Large intestine (tissue), 3 donors: ENCODE measurements around the gene SLC38A9. TPM values are rescaled to one million over a fixed set of nuclear protein-coding genes. Genes with fewer than 3 reads are reported as not detected.
A peak's percentile ranks its signal among the peaks of the same experiment; 100 is the strongest.
"Not testable (repeated sequence)": the region's sequence is repeated elsewhere in the genome, so short reads cannot be mapped to it uniquely, and the experiment has no call there.

ENCODE experiments used
- DNase-seq, 2 donors: peaks; one replicate each; pipeline versions ENCODE4 v3.0.0 to v3.0.0-alpha.2; 2013
- H3K27ac ChIP-seq: one replicate; pipeline ENCODE4 v1.5.1; 2013; ENCODE audit warnings: low read length
- H3K27me3 ChIP-seq: 2 replicates; pipeline ENCODE4 v1.6.1; 2013; ENCODE audit warnings: low read length; ENCODE audit not compliant: control insufficient read depth, insufficient read depth
- H3K36me3 ChIP-seq: 2 replicates; pipeline ENCODE4 v1.6.1; 2013; ENCODE audit warnings: low read length; ENCODE audit not compliant: control insufficient read depth, insufficient read depth
- H3K4me1 ChIP-seq: one replicate; pipeline ENCODE4 v1.6.1; 2013; ENCODE audit warnings: low read length; ENCODE audit not compliant: control insufficient read depth, insufficient read depth
- H3K4me3 ChIP-seq: one replicate; pipeline ENCODE4 v1.5.1; 2013; ENCODE audit warnings: low read length
- H3K9me3 ChIP-seq: one replicate; pipeline ENCODE4 v1.6.1; 2013; ENCODE audit warnings: mild to moderate bottlenecking, low read depth, low read length, moderate library complexity; ENCODE audit not compliant: control insufficient read depth
- WGBS: methylation state at CpG from one replicate; pipeline ENCODE4 v1.1.5; 2013; ENCODE audit warnings: low lambda C conversion rate; ENCODE audit not compliant: insufficient coverage; 5-methylcytosine and 5-hydroxymethylcytosine counted together
- polyA plus RNA-seq: library from polyadenylated mRNA; unstranded; fragments of 120-200 nt; gene quantifications from one replicate; pipeline ENCODE4 v1.2.1, GENCODE V29; 2013

The SLC38A9 gene
- polyA plus RNA-seq, 1 donor = 25.9 TPM

- no peaks in the 10 kb centered on the region for H3K4me1 ChIP-seq
- H3K27me3 ChIP-seq = no peaks in the 10 kb centered on the region
- no peaks in the 10 kb centered on the region for H3K36me3 ChIP-seq
- no peak for DNase-seq
- H3K4me3 ChIP-seq = no peak overlapping the region
- WGBS = no CpG with 5 or more reads among the region's 1 CpG
- no peak overlapping the region for H3K27ac ChIP-seq
- H3K9me3 ChIP-seq = peaks cover 6% of the 10 kb centered on the region
Observed at GRCh38 chr5:55734658-55735057, 22.5 kb upstream of the SLC38A9 start.

- no peaks in the 10 kb centered on the region for H3K36me3 ChIP-seq
- peaks cover under 1% of the 10 kb centered on the region for H3K9me3 ChIP-seq
- H3K27ac ChIP-seq = no peak overlapping the region
- no peaks in the 10 kb centered on the region for H3K4me1 ChIP-seq
- DNase-seq = no peak
- no peak overlapping the region for H3K4me3 ChIP-seq
- H3K27me3 ChIP-seq = no peaks in the 10 kb centered on the region
Observed at GRCh38 chr5:55732585-55732984, 20.5 kb upstream of the SLC38A9 start.

- Histone ChIP-seq H3K9me3 (no peaks in the 10 kb centered on the region), H3K27ac (no peak overlapping the region), H3K36me3 (no peaks in the 10 kb centered on the region), H3K4me1 (no peaks in the 10 kb centered on the region), H3K4me3 (no peak overlapping the region), H3K27me3 (no peaks in the 10 kb centered on the region)
- DNase-seq = no peak
- WGBS = no CpG with 5 or more reads among the region's 3 CpGs
Observed at GRCh38 chr5:55731848-55732247, 19.7 kb upstream of the SLC38A9 start.

DNA sequence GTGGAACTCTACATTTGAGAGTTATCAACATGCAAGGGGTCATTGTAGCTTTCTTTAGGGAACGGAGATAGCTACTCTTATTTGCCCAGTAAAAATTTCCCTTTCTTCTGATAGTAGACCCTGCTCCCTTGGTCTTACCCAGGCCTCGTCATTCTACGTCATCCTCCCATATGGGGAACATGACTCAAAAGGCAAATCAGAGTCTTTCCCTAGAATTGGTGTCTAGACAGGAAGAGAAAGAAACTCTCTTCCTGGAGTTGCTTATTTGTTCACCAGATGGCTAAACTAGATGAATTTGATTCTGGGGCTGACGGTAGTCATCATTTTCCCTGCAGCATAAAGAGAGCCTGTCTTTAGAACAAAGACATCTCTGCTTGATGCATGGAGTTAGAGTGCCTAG, 12.2 kb upstream of the SLC38A9 start:
- DNase-seq = no peak
- WGBS = 100% methylated on average over 1 of the region's 4 CpGs
- Histone ChIP-seq H3K36me3 (no peaks in the 10 kb centered on the region), H3K9me3 (no peaks in the 10 kb centered on the region), H3K27ac (no peak overlapping the region), H3K4me3 (no peak overlapping the region), H3K4me1 (no peaks in the 10 kb centered on the region), H3K27me3 (no peaks in the 10 kb centered on the region)

GRCh38 chr5:55720188-55720703, 8.1 kb upstream of the SLC38A9 start:
- Histone ChIP-seq H3K36me3 (no peaks in the 10 kb centered on the region), H3K27ac (no peak overlapping the region), H3K4me1 (no peaks in the 10 kb centered on the region), H3K27me3 (no peaks in the 10 kb centered on the region), H3K9me3 (no peaks in the 10 kb centered on the region), H3K4me3 (no peak overlapping the region)
- WGBS = 90% methylated on average over 2 of the region's 3 CpGs
- no peak for DNase-seq

DNA sequence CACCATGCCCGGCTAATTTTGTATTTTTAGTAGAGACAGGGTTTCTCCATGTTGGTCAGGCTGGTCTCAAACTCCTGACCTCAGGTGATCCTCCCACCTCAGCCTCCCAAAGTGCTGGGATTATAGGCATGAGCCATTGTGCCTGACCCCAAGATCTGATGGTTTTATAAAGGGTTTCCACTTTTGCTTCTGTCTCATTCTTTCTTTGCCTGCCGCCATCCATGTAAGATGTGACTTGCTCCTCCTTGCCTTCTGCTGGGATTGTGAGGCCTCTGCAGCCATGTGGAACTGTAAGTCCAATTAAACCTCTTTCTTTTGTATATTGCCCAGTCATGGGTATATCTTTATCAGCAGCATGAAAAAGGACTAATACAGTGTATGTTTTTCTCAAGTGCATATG, 6.9 kb upstream of the SLC38A9 start:
- not testable (repeated sequence) for H3K4me3 ChIP-seq, H3K36me3 ChIP-seq, DNase-seq, H3K27ac ChIP-seq, H3K27me3 ChIP-seq, H3K9me3 ChIP-seq, H3K4me1 ChIP-seq
- 100% methylated on average over 1 of the region's 2 CpGs for WGBS

DNA sequence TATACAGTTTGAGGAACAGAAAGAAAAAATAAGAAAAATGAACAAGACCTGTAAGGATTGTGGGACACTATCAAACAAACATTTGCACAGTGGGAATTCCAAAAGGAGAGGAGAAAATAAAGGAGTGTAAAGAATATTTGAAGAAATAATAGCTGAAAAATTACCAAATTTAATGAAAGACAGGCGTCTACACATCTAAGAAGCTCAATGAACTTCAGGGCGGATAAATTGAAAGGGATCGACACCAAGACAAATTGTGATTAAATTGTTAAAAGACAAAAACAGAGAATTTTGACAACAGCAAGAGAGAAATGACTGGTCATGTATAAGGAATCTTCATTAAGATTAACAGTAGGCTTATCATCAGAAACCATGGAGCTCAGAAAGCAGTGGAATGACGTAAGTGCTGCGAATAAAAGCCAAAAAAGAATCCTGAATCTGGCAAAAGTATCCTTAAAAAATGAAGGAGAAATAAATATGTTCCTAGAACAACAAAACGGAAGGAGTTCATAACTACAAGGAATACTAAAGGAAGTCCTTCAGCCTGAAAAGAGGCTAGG, 3.5 kb upstream of the SLC38A9 start:
- 100% methylated on average over 2 of the region's 6 CpGs for WGBS
- no peak for DNase-seq
- H3K4me3 ChIP-seq = no peak overlapping the region
- no peaks in the 10 kb centered on the region for H3K9me3 ChIP-seq
- H3K27me3 ChIP-seq = no peaks in the 10 kb centered on the region
- no peaks in the 10 kb centered on the region for H3K36me3 ChIP-seq
- no peak overlapping the region for H3K27ac ChIP-seq
- H3K4me1 ChIP-seq = peaks cover 10% of the 10 kb centered on the region

- Histone ChIP-seq H3K4me1 (peaks cover 10% of the 10 kb centered on the region), H3K4me3 (no peak overlapping the region), H3K36me3 (no peaks in the 10 kb centered on the region), H3K27ac (no peak overlapping the region), H3K9me3 (no peaks in the 10 kb centered on the region), H3K27me3 (no peaks in the 10 kb centered on the region)
- WGBS = 100% methylated on average over 2 of the region's 6 CpGs
- DNase-seq = no peak
Observed at GRCh38 chr5:55714749-55715148, 2.6 kb upstream of the SLC38A9 start.

DNA sequence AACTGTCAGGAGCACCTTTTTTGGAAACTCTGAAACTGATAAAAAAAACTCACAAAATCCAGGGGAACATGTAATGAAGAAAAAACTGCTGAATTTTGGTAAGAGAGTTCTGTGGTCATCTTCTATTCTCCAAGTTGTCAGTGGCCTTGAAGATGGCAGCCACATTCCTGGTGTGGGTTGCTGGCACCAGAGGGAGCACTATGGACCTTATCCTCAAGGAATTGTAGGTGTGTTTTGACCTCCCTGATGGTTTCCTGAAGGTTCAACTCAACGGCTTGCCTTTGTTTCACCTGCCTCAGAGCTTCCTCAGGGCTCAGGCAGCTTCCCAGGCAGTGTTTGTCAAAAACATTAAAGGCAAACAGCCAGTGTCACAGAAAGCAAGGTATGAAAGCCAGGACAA, 2.2 kb upstream of the SLC38A9 start:
- WGBS = no CpG with 5 or more reads among the region's 1 CpG
- no peaks in the 10 kb centered on the region for H3K9me3 ChIP-seq
- H3K36me3 ChIP-seq = no peaks in the 10 kb centered on the region
- no peak overlapping the region for H3K4me3 ChIP-seq
- H3K27ac ChIP-seq = no peak overlapping the region
- no peaks in the 10 kb centered on the region for H3K27me3 ChIP-seq
- no peak for DNase-seq
- peaks cover 10% of the 10 kb centered on the region for H3K4me1 ChIP-seq

DNA sequence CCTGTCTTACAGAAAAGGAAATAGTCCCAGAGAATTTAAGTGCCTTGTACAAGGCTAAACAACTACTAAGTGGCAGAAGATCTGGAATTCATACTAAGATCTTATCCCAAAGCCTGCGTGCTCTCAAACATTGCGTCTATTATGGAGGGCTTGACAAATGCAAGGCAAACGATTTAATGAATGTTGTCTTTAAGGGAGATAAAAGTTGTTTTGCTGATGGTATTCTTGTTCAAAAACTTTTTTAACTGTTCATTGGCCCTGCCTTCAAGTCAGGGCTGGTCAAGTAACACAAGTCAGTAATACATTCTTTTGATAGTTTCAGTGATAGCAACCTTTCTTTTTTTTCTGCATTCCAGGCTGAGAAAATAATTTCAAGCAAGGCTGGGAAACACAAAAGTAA, 1.7 kb upstream of the SLC38A9 start:
- Histone ChIP-seq H3K36me3 (no peaks in the 10 kb centered on the region), H3K27ac (no peak overlapping the region)
- 95% methylated on average over 3 of the region's 3 CpGs for WGBS

GRCh38 chr5:55711507-55712022, 559 bp downstream of the SLC38A9 start:
- Histone ChIP-seq H3K9me3 (no peaks in the 10 kb centered on the region), H3K27me3 (no peaks in the 10 kb centered on the region), H3K36me3 (peaks cover 6% of the 10 kb centered on the region), H3K4me3 (peak overlapping the region; percentile 99), H3K4me1 (peaks cover 10% of the 10 kb centered on the region), H3K27ac (peak overlapping the region; percentile 63)
- WGBS = no CpG with 5 or more reads among the region's 18 CpGs
- DNase-seq = no peak

More for the DNA sequence above, 1.7 kb upstream of the SLC38A9 start:
- no peak for DNase-seq
- Histone ChIP-seq H3K4me3 (no peak overlapping the region), H3K9me3 (no peaks in the 10 kb centered on the region), H3K4me1 (peaks cover 10% of the 10 kb centered on the region), H3K27me3 (no peaks in the 10 kb centered on the region)
